Measurements from ENCODE around the gene RPS8.
"Not testable (repeated sequence)": the region's sequence is repeated elsewhere in the genome, so short reads cannot be mapped to it uniquely, and the experiment has no call there.

The RPS8 gene

GRCh38 chr1:44760876-44761275, 14.5 kb upstream of the RPS8 start:
- no CpG with 5 or more reads among the region's 3 CpGs for WGBS (ENCODE audit: extremely low coverage, insufficient coverage, insufficient read length)
- no peak overlapping the region for H4K12ac ChIP-seq (ENCODE audit: low read depth, low read length)
- H3K79me2 ChIP-seq (ENCODE audit: control insufficient read depth, insufficient read depth, low read length, poor library complexity), result no peaks in the 10 kb centered on the region
- H3K4me2 ChIP-seq (ENCODE audit: low read length), result no peak overlapping the region
- no peak overlapping the region for H4K91ac ChIP-seq (ENCODE audit: low read depth, low read length)
- no peaks in the 10 kb centered on the region for H3K27me3 ChIP-seq (ENCODE audit: insufficient read depth, low read length)
- H3K9ac ChIP-seq (ENCODE audit: low read length), result no peak overlapping the region
- H2AFZ ChIP-seq (ENCODE audit: insufficient read depth, low read length, poor library complexity), result no peak overlapping the region
- H3K4me3 ChIP-seq (ENCODE audit: low read depth, low read length), result no peak overlapping the region
- no peak overlapping the region for H3K23ac ChIP-seq (ENCODE audit: low read length)
- H2BK5ac ChIP-seq (ENCODE audit: low read depth, low read length, poor library complexity), result no peak overlapping the region
- no peak overlapping the region for H2BK12ac ChIP-seq (ENCODE audit: low read length)
- H3K27ac ChIP-seq (ENCODE audit: low read depth, low read length), result no peak overlapping the region
- H3K4me1 ChIP-seq (ENCODE audit: control insufficient read depth in 1 of 2, insufficient read depth in 2 of 2, low read length in 2 of 2), result no peaks in the 10 kb centered on the region
- H2BK120ac ChIP-seq (ENCODE audit: insufficient read depth, low read length, poor library complexity), result no peak overlapping the region
- no peak overlapping the region for H4K8ac ChIP-seq (ENCODE audit: low read depth, low read length)
- no peaks in the 10 kb centered on the region for H3K9me3 ChIP-seq (ENCODE audit: insufficient read depth, low read depth, low read length)
- H3K18ac ChIP-seq (ENCODE audit: low read length), result no peak overlapping the region
- H3K36me3 ChIP-seq (ENCODE audit: control insufficient read depth in 1 of 2, insufficient read depth in 2 of 2, low read length in 2 of 2), result peaks cover 62 to 79% of the 10 kb centered on the region in 2 experiments
- H3K79me1 ChIP-seq (ENCODE audit: low read length), result no peaks in the 10 kb centered on the region
- DNase-seq, result no peak
- H3K14ac ChIP-seq (ENCODE audit: low read length), result no peak overlapping the region
- no peak overlapping the region for H3K4ac ChIP-seq (ENCODE audit: low read depth, low read length)
- H2AK5ac ChIP-seq (ENCODE audit: low read length), result no peak overlapping the region

GRCh38 chr1:44766421-44766820, 8.9 kb upstream of the RPS8 start:
- DNase-seq; H3K27me3 ChIP-seq (ENCODE audit: insufficient read depth, low read length); H4K91ac ChIP-seq (ENCODE audit: low read depth, low read length); H3K18ac ChIP-seq (ENCODE audit: low read length); H2BK5ac ChIP-seq (ENCODE audit: low read depth, low read length, poor library complexity); H3K4me1 ChIP-seq (ENCODE audit: control insufficient read depth in 1 of 2, insufficient read depth in 2 of 2, low read length in 2 of 2); H3K79me1 ChIP-seq (ENCODE audit: low read length); H3K27ac ChIP-seq (ENCODE audit: low read depth, low read length); H3K4me3 ChIP-seq (ENCODE audit: low read depth, low read length); H3K9me3 ChIP-seq (ENCODE audit: insufficient read depth, low read depth, low read length); H2BK120ac ChIP-seq (ENCODE audit: insufficient read depth, low read length, poor library complexity); H2AFZ ChIP-seq (ENCODE audit: insufficient read depth, low read length, poor library complexity); H3K23ac ChIP-seq (ENCODE audit: low read length); H4K8ac ChIP-seq (ENCODE audit: low read depth, low read length); H4K12ac ChIP-seq (ENCODE audit: low read depth, low read length); H3K79me2 ChIP-seq (ENCODE audit: control insufficient read depth, insufficient read depth, low read length, poor library complexity); H2AK5ac ChIP-seq (ENCODE audit: low read length); H3K14ac ChIP-seq (ENCODE audit: low read length); H2BK12ac ChIP-seq (ENCODE audit: low read length); H3K4ac ChIP-seq (ENCODE audit: low read depth, low read length); H3K9ac ChIP-seq (ENCODE audit: low read length); H3K4me2 ChIP-seq (ENCODE audit: low read length): not testable (repeated sequence)
- WGBS (ENCODE audit: extremely low coverage, insufficient coverage, insufficient read length), result no CpG with 5 or more reads among the region's 6 CpGs
- H3K36me3 ChIP-seq (ENCODE audit: control insufficient read depth in 1 of 2, insufficient read depth in 2 of 2, low read length in 2 of 2), result peaks cover 40 to 53% of the 10 kb centered on the region in 2 experiments

DNA sequence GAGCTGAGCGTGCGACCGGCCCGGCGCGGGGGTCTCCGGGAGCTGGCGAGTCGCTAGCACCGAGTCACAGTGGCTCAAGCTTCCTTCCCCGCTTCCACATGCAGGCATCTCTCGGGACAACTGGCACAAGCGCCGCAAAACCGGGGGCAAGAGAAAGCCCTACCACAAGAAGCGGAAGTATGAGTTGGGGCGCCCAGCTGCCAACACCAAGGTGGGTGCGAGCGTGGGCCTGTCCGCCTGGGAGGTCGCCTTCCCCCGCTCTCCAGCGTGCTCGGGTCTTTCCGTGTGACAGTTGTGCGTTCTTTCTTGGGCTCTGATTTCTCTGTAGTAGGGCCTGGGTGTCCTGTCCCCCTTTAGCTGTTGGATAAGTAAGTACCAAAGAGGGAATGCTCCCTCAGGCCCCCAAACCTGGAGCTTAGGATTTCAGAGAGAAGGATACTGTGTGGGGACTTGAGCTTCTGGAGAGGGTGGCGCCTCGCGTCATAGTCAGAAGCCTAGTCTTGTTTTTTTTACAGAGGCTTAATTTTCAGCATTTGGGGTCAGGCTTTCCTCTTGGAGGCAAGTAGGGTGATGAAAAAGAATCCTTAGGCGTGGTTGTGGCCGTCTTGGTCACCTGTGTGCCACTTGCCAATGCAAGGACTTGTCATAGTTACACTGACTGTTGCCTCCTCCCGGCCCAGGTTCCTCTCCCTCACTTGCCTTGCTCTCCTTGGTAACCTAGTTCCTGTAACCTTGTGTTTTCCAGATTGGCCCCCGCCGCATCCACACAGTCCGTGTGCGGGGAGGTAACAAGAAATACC, 790 bp downstream of the RPS8 start:
- peaks cover 1% of the 10 kb centered on the region for H3K9me3 ChIP-seq (ENCODE audit: insufficient read depth, low read depth, low read length)
- H3K79me2 ChIP-seq (ENCODE audit: control insufficient read depth, insufficient read depth, low read length, poor library complexity), result peaks cover 19% of the 10 kb centered on the region
- H3K4ac ChIP-seq (ENCODE audit: low read depth, low read length), result peak overlapping the region; percentile 93
- H3K23ac ChIP-seq (ENCODE audit: low read length), result peak overlapping the region; percentile 43
- peak overlapping the region; percentile 22 for H4K91ac ChIP-seq (ENCODE audit: low read depth, low read length)
- DNase-seq, result peak in 1 of 2 donors; percentile 22
- peak overlapping the region; percentile 80 for H2AK5ac ChIP-seq (ENCODE audit: low read length)
- peak overlapping the region; percentile 94 for H3K4me3 ChIP-seq (ENCODE audit: low read depth, low read length)
- H4K12ac ChIP-seq (ENCODE audit: low read depth, low read length), result peak overlapping the region; percentile 92
- H2BK120ac ChIP-seq (ENCODE audit: insufficient read depth, low read length, poor library complexity), result peak overlapping the region; percentile 80
- no peaks in the 10 kb centered on the region for H3K27me3 ChIP-seq (ENCODE audit: insufficient read depth, low read length)
- peak overlapping the region; percentile 85 for H3K4me2 ChIP-seq (ENCODE audit: low read length)
- H3K79me1 ChIP-seq (ENCODE audit: low read length), result peaks cover 16% of the 10 kb centered on the region
- H3K36me3 ChIP-seq (ENCODE audit: control insufficient read depth in 1 of 2, insufficient read depth in 2 of 2, low read length in 2 of 2), result peaks cover 39 to 43% of the 10 kb centered on the region in 2 experiments
- peak overlapping the region; percentile 89 for H3K9ac ChIP-seq (ENCODE audit: low read length)
- H2BK5ac ChIP-seq (ENCODE audit: low read depth, low read length, poor library complexity), result peak overlapping the region; percentile 88
- H3K18ac ChIP-seq (ENCODE audit: low read length), result peak overlapping the region; percentile 9
- H2BK12ac ChIP-seq (ENCODE audit: low read length), result no peak overlapping the region
- H4K8ac ChIP-seq (ENCODE audit: low read depth, low read length), result peak overlapping the region; percentile 89
- H3K14ac ChIP-seq (ENCODE audit: low read length), result peak overlapping the region; percentile 94
- H3K4me1 ChIP-seq (ENCODE audit: control insufficient read depth in 1 of 2, insufficient read depth in 2 of 2, low read length in 2 of 2), result peaks cover 7 to 12% of the 10 kb centered on the region in 2 experiments
- peak overlapping the region; percentile 10 for H2AFZ ChIP-seq (ENCODE audit: insufficient read depth, low read length, poor library complexity)
- WGBS (ENCODE audit: extremely low coverage, insufficient coverage, insufficient read length), result no CpG with 5 or more reads among the region's 36 CpGs
- peak overlapping the region; percentile 80 for H3K27ac ChIP-seq (ENCODE audit: low read depth, low read length)

DNA sequence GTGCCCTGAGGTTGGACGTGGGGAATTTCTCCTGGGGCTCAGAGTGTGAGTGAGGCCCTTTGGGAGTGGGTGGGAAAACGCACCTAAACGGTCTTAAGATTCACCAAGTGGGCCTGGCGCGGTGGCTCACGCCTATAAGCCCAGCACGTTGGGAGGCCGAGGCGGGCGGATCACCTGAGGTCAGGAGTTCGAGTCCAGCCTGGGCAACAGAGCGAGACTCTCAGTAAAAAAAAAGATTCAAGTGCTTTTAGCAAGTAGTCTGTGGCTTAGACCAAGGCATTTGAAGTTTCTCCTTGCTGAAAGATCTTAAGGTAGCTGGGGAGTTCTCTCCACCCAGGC, 1.4 kb downstream of the RPS8 start:
- Histone ChIP-seq H2BK12ac (ENCODE audit: low read length) (no peak overlapping the region), H3K27me3 (ENCODE audit: insufficient read depth, low read length) (no peaks in the 10 kb centered on the region), H3K4ac (ENCODE audit: low read depth, low read length) (peak overlapping the region; percentile 93), H3K4me2 (ENCODE audit: low read length) (peak overlapping the region; percentile 85), H3K14ac (ENCODE audit: low read length) (peak overlapping the region; percentile 36), H3K9ac (ENCODE audit: low read length) (peak overlapping the region; percentile 89), H2BK5ac (ENCODE audit: low read depth, low read length, poor library complexity) (no peak overlapping the region), H3K4me1 (ENCODE audit: control insufficient read depth in 1 of 2, insufficient read depth in 2 of 2, low read length in 2 of 2) (peaks cover 7 to 12% of the 10 kb centered on the region in 2 experiments), H4K12ac (ENCODE audit: low read depth, low read length) (no peak overlapping the region), H3K79me2 (ENCODE audit: control insufficient read depth, insufficient read depth, low read length, poor library complexity) (peaks cover 19% of the 10 kb centered on the region), H3K18ac (ENCODE audit: low read length) (no peak overlapping the region), H3K23ac (ENCODE audit: low read length) (peak overlapping the region; percentile 43), H3K36me3 (ENCODE audit: control insufficient read depth in 1 of 2, insufficient read depth in 2 of 2, low read length in 2 of 2) (peaks cover 41 to 45% of the 10 kb centered on the region in 2 experiments), H2AK5ac (ENCODE audit: low read length) (no peak overlapping the region), H3K9me3 (ENCODE audit: insufficient read depth, low read depth, low read length) (peaks cover 1% of the 10 kb centered on the region), H4K8ac (ENCODE audit: low read depth, low read length) (no peak overlapping the region), H3K27ac (ENCODE audit: low read depth, low read length) (peak overlapping the region; percentile 80), H3K79me1 (ENCODE audit: low read length) (peaks cover 16% of the 10 kb centered on the region), H2AFZ (ENCODE audit: insufficient read depth, low read length, poor library complexity) (no peak overlapping the region), H4K91ac (ENCODE audit: low read depth, low read length) (no peak overlapping the region), H3K4me3 (ENCODE audit: low read depth, low read length) (peak overlapping the region; percentile 94), H2BK120ac (ENCODE audit: insufficient read depth, low read length, poor library complexity) (no peak overlapping the region)
- WGBS (ENCODE audit: extremely low coverage, insufficient coverage, insufficient read length), result no CpG with 5 or more reads among the region's 12 CpGs
- DNase-seq, result no peak
